Measurements from ENCODE around the gene RAD51AP1.
"Not testable (repeated sequence)": the region's sequence is repeated elsewhere in the genome, so short reads cannot be mapped to it uniquely, and the experiment has no call there.

Gene RAD51AP1

GRCh38 chr12:4538207-4539160, at the start of gene RAD51AP1:
RAD51AP1 (plus strand) TSS chr12:4538890; CDS start chr12:4538940, 50 bp downstream.
- peak; percentile 97 for DNase-seq (ENCODE audit: low read depth)

- no peak for DNase-seq (ENCODE audit: low read depth)
Observed at GRCh38 chr12:4489556-4489955, 49.1 kb upstream of the RAD51AP1 start.

DNA sequence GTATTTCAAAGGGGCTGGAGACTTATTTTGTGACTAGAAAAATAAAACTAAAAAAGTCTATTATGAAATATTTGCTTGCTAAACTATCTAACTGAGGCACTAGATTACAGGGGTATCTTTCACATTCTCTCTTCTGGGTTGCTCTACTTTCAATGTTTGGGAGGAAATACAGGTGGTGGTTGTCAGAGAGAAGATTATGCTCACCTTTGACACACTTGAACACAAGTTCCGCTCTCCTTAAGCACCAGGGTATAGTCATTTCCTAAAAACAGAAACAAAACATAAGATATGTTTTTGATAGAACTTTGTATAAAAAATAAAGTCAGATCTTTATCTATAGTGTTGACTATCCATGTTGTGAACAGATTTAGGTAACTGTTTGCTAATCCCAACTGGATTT, 47.7 kb upstream of the RAD51AP1 start:
- DNase-seq (ENCODE audit: low read depth), result no peak

- DNase-seq (ENCODE audit: low read depth), result no peak
Observed at GRCh38 chr12:4496145-4496838, 42.4 kb upstream of the RAD51AP1 start.

- no peak for DNase-seq (ENCODE audit: low read depth)
Observed at GRCh38 chr12:4499186-4499585, 39.5 kb upstream of the RAD51AP1 start.

DNA sequence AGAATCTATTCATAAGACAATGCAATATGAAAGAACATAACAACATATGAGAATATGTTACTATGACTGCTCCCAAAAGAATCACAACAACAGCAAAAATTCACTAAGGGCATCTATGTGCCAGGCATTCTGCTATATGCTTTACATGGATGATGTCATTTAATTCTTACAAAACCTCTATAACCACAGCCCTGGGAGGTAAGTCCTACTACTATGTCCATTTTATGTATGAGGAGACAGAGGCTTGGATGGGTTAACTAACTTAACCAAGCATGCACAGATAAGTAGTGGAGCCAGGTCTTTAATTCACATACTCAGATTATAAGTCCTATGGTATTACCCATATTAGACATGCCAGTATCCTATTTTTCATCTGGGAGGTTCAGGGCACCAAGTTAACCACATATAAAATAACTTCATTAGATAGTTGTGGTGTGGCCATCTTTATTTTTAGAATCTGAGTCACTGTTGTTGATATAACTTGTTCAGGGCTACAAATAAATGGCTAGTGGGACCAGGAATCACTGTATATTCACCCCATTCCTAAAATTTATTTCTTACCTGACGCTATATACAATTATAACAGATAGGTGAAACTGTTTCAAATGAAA, 33.2 kb upstream of the RAD51AP1 start:
- peak; percentile 58 for DNase-seq (ENCODE audit: low read depth)

DNA sequence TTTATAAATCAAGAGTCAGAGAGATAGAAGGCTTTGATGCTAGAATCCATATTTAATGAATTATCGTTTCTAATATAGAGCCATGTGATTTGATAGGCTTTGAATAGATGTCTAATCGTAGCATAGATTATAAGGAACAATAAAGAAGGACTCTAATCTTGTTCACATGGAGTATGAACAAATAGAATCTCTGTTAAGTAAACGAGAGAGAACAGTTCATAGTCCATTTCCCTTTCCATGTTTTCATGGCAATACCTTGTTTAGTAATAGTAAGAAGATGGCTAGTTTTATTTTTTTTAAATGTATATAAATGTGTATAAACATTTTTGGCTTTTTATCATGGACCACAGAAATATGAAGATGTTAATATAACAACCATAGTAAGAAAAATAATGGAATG, 32.3 kb upstream of the RAD51AP1 start:
- no peak for DNase-seq (ENCODE audit: low read depth)

DNA sequence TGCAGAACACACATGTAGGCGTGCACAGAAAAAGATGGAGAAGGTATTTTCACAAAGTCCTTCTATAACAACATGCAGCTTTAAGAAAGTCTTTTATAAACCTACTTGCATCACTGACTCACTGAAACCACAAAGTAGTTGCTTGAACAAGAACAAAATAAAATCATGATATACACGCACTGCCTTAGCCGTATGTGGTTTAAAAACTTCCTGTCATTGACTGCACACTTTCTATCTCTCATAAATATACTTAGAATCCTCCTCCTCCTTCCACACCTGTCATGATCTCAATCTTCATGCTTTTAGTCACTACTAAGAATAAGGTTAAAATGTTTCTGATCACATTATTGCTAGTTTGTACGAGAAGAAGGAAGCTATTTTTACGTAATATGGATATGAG, 31.8 kb upstream of the RAD51AP1 start:
- DNase-seq (ENCODE audit: low read depth), result peak; percentile 83

DNA sequence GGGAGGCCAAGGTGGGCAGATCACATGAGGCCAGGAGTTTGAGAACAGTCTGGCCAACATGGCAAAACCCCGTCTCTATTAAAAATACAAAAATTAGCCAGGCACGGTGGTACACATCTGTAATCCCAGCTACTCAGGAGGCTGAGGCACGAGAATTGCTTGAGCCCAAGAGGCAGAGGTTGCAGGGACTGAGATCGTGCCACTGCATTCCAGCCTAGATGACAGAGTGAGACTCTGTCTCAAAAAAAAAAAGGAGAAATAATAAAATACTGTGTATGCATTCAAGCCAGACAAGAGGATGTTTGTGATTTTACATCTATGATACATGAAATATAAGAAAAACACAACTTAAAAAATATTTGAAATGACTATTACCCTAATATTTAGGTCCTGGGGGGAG, 30.2 kb upstream of the RAD51AP1 start:
- DNase-seq (ENCODE audit: low read depth), result not testable (repeated sequence)

- not testable (repeated sequence) for DNase-seq (ENCODE audit: low read depth)
Observed at GRCh38 chr12:4509269-4509668, 29.4 kb upstream of the RAD51AP1 start.

GRCh38 chr12:4518106-4518728, 20.5 kb upstream of the RAD51AP1 start:
- peak; percentile 71 for DNase-seq (ENCODE audit: low read depth)

DNA sequence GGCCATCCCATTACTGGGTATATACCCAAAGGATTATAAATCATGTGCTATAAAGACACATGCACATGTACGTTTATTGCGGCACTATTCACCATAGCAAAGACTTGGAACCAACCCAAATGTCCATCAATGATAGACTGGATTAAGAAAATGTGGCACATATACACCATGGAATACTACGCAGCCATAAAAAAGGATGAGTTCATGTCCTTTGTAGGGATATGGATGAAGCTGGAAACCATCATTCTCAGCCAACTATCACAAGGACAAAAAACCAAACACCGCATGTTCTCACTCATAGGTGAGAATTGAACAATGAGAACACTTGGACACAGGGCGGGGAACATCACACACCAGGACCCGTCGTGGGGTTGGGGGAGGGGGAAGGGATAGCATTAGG, 15.2 kb upstream of the RAD51AP1 start:
- not testable (repeated sequence) for DNase-seq (ENCODE audit: low read depth)

DNA sequence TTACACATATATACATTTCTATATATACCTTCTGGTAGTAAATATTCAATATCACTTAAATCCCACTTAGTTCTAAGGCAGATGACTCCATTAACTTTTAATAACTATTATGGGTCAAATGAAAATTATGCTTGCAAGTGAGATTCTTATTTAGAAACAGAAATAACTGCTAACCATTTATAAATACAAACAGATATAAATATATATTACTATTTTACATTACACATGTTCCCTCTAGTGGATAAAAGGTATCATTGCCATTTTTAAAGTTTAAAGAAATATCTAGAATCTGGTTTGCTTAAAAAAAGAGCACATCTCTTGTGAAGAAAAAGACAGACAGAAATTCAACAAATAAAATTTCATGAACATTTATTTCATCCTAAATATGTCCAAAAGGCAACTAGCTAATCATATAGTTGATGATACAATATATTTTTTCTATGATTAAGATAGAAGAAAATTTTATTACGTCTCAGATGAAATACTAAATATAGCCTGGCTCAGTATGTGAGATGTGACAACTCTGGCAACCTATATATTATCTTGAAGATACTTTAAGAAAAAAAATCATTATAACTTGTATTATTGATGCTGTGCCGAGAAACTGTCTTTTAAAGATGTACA, 11.7 kb upstream of the RAD51AP1 start:
- peak; percentile 13 for DNase-seq (ENCODE audit: low read depth)

DNA sequence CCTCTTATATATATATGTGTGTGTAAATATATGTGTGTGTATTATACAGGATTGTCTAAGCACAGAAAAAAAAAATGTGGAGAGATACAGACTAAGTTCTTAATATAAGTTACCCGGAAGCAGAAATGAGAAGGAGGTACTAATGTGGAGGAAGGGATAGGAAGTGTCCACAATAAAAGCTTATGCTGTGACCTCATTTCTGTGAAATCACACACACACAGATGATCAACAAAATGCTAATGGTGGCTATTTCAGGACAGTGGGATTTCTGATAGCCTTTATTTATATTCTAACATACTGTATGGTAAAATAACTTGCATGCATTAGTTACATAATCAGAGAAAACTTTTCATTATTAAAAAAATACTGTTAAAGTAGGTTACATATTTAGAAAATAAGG, 8.5 kb upstream of the RAD51AP1 start:
- no peak for DNase-seq (ENCODE audit: low read depth)

GRCh38 chr12:4530982-4531586, 7.6 kb upstream of the RAD51AP1 start:
- DNase-seq (ENCODE audit: low read depth), result no peak

- DNase-seq (ENCODE audit: low read depth), result no peak
Observed at GRCh38 chr12:4535092-4535491, 3.6 kb upstream of the RAD51AP1 start.

DNA sequence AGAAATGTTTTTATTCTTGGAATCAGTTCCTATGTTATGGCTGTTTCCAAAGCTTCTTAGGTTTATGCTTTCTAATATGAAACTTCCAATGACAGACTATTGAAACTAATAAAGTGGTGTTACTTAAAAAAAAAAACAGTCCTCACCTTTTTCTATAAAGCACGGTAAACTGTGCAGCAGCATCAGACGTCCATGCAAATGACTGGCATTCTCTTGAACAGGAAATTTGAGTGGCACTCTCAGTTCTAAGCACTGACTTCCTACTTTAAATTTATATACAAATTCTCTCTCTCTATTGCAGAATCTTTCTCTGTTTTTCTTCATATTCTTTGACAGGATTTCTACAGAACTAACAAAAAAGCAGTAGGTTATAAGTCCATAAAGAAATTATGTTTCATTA, 2.8 kb upstream of the RAD51AP1 start:
- DNase-seq (ENCODE audit: low read depth), result no peak

DNA sequence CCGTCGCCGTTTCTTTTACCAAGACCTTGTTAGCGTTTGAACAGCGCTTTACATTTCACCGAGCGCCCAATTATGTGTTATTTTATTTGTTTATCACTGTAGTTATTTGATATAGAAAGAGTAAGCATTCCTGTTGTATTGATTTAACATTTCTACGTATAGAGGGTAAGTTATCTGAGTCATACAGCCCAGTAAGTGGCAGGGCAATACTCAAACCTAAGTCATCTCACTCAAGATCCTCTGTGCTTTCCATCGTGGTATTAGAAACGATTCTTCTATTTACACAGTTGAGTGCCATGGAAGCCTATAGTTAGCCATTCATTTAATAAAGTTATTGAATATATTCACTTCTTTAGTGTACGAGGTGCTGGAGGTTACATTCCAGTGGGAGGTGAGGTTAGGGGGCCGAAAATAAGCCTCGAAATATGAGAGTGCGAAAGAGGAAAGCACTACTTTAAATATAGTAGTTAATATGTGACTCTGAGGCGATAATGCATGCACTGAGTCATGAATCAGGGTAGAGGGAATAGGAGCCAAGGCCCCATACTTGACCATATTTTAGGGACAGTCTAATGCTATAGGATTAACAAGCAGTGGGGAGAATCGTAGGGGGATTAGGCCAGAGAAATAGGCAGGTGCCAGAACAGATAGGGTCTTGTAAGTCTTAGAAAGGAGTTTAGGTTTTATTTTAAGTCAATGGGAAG, 629 bp downstream of the RAD51AP1 start:
- DNase-seq (ENCODE audit: low read depth), result no peak

DNA sequence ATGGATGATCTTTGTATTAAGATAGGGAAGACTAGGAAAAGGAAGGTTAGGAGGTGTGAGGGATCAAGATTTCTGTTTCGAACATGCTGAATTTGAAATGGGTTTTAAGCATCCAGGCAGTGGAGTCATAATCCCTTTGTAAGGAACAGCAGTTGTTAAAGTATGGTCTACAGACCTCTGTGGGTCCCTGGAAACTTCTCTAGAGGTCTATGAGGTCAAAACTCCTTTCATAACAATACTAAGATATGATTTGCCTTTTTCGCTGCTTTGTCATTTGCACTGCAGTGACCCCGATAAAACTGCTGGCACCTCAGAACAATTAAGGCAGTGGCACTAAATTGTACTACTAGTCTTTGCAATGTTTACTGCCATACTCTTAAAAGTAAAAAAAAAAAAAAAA, 1.5 kb downstream of the RAD51AP1 start:
- DNase-seq (ENCODE audit: low read depth), result no peak

DNA sequence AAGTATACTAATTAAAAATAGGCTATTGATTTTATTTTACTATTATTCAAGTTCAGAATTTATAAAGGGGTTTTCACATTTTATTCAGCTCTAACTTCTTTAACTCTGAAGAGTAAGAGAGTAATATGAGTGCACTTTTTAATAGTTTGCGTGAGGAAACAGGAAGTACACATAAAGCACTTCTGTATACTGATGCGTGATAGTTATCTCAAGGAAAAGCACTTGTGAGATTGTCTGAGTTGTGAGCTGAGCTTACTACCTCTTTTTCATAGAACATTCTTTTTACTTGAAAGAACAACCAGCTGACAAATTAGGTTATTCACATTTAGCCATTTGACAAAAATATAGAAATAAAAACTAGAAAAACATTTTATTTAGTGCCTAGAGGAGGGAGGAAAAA, 1.9 kb downstream of the RAD51AP1 start:
- no peak for DNase-seq (ENCODE audit: low read depth)

- DNase-seq (ENCODE audit: low read depth), result no peak
Observed at GRCh38 chr12:4545195-4545594, 6.5 kb downstream of the RAD51AP1 start.

Data from amniotic epithelial cell (primary cell).